A549 treated with Mapracorat at 1 μM for 4 hours (cell line): ENCODE data around the gene SPR. TPM values are rescaled to one million over a fixed set of nuclear protein-coding genes. Genes with fewer than 3 reads are reported as not detected.

Source experiments
- total RNA-seq: library from RNA; stranded (reverse); fragments of 200-300 nt; extraction: Qiagen RNA extraction; gene quantifications from 5 replicates; pipeline ENCODE4 v1.2.3, GENCODE V29; 2022

Gene SPR
- total RNA-seq = 90.2 to 141 TPM (median 126 TPM) in 5 replicates

GRCh38 chr2:72887032-72887739 lies at the start of gene SPR:
SPR (plus strand) TSS chr2:72887408; CDS start chr2:72887433, 25 bp downstream.

GRCh38 chr2:72917138-72917876 lies 30.1 kb downstream of the SPR start, which contains the start of gene EMX1:
EMX1 (plus strand) TSS chr2:72917519; CDS start chr2:72917853, 334 bp downstream.

Other genes starting within 250 kb of the SPR start
- gene EXOC6B, start 61.4 kb upstream of the SPR start, total RNA-seq = 6.3 to 7.7 TPM (median 7.5 TPM) in 5 replicates
- 0.07 to 0.54 TPM (median 0.10 TPM) in 4 of 5 replicates, not detected in the other for gene EMX1, start 30.1 kb downstream of the SPR start, total RNA-seq
- gene SFXN5, start 184.3 kb downstream of the SPR start, total RNA-seq = 10.6 to 16.1 TPM (median 14.8 TPM) in 5 replicates
- 31.8 to 36.4 TPM (median 33.6 TPM) in 5 replicates for gene RAB11FIP5, start 225.5 kb downstream of the SPR start, total RNA-seq